HG03342 (cell line): ENCODE results near the gene SGF29.
"Not testable (repeated sequence)": the region's sequence is repeated elsewhere in the genome, so short reads cannot be mapped to it uniquely, and the experiment has no call there.

ENCODE experiments used
- ATAC-seq: cut with Tn5 transposase; IDR thresholded peaks from one replicate; pipeline ENCODE4 v1.9.1; 2021; ENCODE audit warnings: mild to moderate bottlenecking, moderate library complexity; ENCODE audit not compliant: unreplicated experiment

SGF29 gene

DNA sequence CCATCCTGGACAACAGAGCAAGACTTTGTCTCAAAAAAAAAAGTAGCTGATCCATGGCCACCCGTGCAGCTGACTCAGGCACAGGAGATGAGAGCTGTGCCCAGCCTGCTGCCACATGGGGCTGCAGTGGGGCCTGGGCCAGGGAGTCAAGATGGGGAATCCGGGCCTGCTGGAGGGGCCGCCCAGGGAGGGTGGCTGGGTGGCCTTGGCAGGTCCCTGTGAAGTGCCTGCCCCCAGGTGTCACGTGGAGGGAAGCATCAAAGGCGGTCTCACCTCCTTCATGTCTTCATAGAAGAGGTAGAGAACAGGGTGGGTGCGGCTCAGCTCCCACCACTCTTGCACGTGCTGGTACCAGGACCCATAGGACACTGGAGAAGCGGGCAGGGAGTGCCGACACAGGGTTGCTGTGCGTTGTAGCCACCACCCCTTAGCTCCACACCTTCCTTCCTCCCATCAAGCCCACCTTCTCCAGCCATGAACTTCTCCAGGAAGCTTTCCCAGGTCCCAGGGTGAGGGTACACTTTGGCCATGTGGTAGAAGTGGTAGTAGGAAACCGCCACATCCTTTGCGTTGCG lies 39.3 kb downstream of the SGF29 start:
- no peak for ATAC-seq

DNA sequence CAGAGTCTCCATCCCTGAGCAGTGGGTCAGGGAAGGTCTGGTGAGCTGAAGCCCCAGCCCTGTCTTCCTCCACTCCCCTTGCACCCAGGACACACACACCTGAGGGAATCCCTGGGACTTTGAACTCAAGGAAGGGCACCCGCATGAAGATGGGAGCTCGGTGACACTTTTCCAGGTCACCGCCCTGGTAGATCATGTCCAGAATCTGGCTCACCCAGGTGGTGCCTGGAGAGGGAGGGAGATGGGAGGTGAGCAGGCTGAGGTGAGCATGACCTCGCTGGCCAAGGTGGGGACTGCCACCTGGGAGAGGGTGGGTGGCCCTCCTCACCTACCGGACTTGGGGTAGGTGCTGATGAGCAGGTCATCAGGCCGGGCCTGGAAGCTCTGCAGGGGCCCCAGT lies 41.7 kb downstream of the SGF29 start:
- ATAC-seq = not testable (repeated sequence)

DNA sequence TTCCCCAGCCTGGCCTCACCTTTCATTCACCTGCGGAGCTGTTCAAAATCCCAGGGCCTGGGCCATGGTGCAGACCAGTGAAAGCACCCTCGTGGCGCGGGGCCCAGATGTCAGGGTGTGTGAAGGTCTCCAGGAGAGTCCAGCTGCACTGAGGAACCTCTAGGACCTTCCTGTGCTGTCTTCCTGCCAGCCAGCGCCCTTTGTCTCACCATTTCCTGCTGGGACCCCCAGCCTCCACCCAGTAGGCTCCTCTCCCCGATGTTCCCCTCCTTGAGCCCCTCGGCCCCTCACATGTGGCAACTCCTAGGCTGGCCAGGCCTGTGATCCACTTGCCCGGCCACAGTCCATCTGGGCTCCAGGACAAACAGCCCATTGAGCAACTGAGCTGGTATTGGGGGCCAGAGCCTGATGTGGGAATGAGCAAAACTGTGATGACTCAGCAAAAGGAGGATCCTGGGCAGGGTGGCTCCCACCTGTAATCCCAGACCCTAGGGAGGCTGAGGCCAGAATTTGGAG lies 42.5 kb downstream of the SGF29 start:
- no peak for ATAC-seq

DNA sequence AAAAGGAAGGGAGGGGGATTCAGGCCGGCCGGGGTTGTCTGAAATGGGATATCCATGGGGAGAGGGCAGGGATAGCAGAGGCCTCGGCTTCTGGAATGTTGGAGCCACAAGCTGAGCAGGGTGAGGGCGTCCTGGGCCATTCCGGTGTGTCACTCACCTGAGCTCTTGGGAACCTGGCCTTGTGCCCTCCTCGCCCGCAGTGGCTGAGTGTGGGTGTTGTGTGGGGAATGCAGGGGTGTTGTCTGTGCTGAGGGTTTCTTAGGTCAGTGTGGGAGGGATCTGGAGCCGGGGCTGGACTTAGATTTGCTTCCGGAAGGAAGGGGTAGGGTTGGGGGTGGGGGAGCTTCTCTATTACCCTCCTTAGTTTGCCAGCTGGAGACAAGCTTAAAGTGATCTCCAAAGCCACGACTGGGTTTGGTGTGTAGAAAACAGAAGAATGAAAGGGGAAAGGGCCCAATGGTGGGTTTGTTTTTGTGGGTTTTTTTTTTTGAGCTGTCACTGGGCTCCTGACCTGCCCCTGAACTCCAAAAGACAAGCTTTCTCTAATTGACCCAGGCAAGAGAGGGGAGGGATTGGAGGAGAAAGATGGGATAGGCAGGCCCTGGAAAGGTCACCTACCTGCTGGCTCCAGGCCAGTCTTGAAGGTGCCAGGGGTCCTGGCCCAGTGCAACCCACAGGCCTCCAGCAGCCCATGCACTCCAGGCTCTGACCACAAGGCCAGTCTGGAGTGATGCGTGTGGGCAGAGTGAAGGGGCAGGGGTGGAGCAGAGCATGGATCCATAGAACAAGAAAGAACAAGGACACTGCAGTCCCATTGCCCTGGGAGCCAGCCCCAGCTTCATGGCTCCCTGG lies 43.3 kb downstream of the SGF29 start, which contains the start of gene SULT1A2:
SULT1A2 (minus strand) TSS at position 211 of the 852 bp plus-strand sequence. CDS start 1,120 bp downstream, outside the sequence.
- ATAC-seq = no peak

DNA sequence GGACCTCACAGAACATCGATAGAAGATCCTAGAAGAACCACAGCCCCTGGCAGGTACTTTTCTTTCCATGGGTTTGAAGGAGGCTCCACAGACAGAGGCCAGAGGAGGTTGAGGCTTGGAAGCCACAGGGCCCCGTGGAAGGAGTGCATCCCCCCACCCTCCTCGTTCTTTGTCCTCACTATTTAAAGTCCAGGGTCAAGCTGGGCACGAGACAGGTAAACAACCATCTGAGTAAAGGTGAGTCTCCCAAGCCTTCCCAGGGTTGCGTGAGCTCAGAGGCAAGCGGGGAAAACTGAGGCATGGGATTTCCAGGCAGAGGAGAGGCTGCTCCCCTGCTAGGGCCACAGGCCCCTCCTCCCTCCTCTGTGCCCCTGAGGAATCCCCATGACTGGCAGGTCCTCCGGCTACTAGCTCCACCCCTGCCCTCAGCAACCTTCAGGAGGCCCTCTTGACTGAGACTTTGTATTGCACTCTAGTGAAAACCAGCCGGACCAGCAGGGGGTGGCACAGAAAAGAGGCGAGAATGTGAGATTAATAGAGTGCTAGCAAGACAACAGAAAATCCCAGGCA lies 44.1 kb downstream of the SGF29 start:
- no peak for ATAC-seq

DNA sequence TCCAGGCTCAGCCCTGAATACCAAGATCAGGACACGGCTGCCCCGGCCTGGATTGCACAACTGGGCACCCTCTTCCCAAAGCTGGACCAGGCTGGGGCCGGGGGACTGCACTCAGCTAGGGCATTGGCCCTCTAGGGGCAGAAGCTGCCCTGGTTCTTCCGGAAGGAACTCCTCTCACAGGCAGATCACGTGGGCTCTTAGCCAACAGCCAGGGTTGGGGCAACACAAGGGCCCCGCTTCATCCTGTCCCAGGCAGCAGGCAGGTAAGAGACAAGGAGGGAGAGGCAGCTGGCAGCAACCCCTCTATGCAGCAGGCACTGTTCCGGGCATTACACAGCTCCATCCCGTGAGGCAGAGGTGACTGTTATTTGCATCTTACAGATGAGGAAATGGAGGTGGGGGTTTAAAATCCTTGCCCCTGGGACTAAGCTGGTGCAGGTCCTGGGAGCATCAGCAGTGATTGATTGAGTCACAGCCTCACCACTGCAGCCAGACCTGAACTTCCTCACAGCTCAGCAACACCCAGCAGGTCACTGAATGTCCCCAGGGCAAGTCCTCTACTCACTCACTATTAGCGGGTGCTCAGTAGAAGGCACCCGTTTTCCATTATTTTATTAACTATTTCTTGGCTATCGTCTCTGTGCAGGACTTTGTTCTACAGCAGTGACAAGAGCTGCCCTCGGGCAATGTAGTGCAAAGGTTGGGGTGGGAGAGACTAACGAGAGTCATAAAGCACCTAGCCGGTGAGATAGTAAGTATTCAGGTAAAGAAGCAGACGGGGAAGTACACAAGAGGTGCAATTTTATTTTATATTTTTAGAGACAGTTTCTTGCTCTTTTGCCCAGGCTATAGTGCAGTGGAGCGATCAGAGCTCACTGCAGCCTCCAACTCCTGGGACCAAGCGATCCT lies 45.9 kb downstream of the SGF29 start:
- not testable (repeated sequence) for ATAC-seq

DNA sequence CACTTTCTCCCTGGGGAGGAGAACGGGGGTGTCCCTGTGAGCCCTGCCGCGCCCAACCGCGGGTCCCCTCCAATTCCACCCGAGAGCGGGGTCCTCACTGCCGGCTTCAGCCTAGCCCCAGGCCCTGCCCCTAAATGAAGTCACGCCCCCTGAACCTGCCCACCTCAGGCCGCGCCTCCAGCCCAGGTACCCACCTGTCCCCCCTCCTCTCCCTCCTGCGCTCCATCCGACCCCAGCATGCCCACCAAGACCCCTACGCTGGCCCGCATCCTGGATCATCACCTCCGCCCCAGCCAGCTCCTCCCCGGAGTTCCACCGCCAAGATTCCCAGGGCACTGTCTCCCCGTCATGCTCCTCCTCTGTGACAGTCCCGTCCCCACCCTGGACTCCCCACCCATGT lies 47.2 kb downstream of the SGF29 start:
- not testable (repeated sequence) for ATAC-seq

DNA sequence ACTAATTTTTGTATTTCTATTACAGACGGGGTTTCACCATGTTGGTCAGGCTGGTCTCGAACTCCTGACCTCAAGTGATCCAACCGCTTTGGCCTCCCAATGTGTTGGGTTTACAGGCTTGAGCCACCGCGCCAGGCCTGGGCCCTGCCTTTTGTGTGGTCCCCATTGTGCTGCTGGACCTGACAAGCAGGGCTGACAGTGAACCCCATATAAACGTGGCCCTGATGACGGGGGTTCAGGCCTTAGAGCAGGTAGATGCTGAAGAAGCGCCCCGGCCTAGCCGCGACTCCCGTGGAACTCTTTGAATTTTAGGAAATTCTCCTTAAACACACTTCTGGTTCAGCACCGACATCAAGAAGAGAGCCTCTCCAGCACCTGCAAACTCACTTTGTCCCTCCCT lies 47.9 kb downstream of the SGF29 start:
- not testable (repeated sequence) for ATAC-seq

DNA sequence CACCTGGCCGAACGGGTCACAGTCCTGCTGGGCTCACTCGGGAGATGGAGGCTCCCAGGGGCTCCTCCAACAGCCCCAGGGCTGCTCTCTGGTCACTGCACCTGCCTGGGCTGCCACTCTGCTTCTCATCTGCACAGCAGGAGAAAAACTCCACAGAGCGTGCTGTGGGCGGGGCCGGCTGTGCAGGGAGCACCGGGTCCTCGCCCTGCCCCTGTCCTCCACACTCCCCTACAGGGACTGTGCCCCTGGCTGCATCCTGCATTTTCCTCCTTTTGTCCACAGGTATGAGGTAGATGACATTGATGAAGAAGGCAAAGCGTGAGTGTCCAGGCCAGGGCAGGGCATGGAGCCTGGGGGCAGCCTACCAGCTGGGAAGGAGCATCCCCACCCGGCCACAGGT lies 48.3 kb downstream of the SGF29 start:
- not testable (repeated sequence) for ATAC-seq

DNA sequence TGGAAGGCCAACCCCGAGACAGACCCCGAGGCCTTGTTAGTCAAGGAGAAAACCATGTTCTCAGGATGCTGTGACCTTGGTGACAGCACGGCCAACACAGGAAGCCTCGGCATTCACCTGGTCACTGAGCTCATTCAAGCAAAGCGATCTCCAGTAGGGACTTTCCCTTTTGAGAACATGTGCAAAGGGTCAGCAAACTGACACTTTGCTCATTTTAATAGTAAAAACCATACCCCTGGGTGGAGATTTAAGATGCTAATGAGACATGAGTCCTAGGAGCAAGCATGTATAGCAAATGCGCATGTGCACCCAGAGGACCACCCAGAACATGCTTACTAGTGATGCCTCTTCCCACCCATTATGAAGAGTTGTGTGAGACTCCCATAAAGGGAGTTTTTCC lies 48.8 kb downstream of the SGF29 start:
- ATAC-seq = no peak

DNA sequence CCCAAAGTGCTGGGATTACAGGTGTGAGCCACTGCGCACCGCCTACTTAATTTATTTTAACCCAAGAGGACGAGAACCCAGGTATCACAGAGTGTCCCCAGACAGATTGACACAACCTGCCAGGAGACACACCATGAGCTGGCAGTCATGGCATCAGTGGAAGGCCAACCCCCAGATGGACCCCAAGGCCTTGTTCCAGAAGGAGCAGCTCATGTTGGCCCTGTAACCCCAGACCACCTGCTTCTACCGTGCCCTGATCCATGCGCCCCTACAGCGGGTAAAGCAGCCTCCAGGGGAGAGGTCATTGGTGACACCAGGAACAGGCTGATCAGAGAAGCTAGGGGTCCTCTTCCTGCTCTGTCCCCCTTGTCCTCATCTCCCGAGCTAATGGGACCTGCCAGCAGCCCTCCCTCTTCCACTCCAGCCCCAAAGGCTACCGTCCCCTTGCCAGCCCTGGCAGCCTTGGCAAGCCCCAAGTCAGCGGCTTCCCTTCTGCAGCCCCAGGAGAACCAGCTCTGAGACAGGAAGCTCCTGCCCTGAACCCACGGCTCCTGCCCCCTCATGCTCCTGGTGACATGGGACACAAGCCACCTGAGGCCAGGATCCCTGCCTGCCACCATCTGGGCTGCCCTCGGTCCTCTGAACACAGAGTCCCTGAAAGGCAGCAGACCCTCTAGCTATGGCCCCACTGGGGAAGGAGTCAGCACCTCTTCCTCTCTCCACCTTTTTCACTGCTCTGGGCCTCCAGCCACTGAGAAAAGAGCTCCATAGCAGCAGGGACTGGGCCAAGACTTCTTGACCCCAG lies 49.9 kb downstream of the SGF29 start:
- ATAC-seq = no peak

DNA sequence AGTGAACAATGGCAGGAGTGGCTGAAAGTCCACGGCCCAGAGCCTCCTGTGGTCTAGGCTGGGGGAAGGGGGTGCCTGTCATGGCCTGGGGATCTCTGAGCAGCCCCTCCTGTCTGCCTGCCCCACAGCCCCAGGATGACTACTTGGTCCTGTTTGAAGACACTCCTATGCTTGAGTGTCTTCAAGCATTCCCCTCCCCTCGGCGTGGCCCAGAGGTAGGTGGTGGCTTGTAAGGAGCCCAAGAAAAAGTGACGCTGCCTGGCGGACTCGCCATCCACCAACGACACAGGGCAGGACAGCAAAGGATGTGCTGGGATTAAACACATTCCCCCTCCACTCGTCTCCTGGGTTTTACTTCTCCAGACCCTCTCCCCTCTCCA lies 50.5 kb downstream of the SGF29 start:
- ATAC-seq = no peak

DNA sequence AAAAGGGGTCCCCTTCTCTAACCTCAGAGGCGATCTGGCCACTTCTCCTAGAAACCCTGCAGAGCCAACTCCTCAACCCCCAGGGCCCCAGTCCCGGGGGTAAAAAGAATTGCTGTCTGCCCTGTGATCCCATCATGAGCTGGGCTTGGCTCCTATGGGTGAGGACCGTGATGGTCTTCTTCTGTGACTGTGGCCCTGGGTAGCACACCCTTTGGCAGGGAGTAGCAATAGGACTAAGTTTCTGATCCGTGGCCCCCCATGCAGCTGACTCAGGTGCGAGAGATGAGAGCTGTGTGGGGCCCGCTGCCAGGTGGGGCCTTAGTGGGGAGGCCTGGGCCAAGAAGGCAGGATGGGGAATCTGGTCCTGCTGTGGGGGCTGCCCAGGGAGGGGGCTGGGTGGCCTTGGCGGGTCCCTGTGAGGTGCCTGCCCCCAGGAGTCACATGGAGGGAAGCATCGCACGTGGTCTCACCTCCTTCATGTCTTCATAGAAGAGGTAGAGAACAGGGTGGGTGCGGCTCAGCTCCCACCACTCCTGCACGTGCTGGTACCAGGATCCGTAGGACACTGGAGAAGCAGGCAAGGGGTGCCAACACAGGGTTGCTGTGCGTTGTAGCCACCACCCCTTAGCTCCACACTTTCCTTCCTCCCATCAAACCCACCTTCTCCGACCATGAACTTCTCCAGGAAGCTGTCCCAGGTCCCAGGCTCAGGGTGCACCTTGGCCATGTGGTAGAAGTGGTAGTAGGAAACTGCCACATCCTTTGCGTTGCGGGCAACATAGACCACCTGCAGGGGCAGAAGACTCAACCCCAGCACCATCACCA lies 52.8 kb downstream of the SGF29 start:
- no peak for ATAC-seq

DNA sequence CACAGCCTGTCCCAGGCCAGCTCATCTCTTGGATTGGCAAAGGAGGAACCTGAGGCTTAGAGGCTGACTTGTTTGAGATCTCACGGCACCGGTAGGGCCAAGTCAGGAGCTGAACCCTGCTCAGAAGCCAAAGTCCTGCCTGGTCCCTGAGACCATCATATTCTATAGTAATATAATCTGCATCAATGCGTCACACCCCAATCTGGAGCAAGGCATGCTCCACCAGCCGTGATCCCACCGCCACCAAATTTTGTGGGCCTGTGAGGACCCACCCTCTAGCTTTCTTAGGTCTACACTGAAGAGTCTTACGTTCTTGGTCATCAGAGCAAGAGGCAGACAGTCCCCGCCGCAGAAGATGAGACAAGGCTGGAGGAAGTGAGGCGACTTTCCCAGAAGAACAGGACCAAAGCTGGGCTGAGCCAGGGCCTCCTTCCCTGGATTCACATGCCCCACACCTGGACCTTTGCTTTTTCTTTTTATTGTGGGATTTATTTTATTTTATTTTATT lies 53.5 kb downstream of the SGF29 start:
- no peak for ATAC-seq

DNA sequence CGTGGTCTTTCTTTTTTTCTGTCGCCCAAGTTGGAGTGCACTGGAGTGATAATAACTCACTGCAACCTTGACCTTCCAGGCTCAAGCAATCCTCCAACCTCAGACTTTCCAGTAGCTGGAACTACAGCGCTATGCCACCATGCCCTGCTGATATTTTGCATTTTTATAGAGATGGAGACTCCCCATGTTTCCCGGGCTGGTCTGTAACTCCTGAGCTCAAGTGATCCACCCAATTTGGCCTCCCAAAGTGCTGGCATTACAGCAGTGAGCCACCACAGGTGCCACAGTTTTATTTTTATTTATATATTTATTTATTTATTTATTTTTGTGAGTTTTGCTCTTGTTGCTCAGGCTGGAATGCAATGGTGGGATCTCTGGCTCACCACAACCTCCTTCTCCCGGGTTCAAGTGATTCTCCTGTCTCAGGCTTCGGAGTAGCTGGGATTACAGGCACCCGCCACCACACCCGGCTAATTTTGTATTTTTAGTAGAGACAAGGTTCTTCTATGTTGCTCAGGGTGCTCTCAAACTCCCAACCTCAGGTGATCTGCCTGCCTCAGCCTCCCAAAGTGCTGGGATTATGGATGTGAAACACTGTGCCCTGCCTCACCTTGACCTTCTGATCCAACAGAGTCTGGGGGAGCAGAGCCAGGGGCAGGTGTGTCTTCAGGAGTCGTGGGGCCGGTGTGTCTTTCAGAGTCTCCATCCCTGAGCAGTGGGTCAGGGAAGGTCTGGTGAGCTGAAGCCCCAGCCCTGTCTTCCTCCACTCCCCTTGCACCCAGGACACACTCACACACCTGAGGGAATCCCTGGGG lies 54.2 kb downstream of the SGF29 start:
- ATAC-seq = not testable (repeated sequence)

DNA sequence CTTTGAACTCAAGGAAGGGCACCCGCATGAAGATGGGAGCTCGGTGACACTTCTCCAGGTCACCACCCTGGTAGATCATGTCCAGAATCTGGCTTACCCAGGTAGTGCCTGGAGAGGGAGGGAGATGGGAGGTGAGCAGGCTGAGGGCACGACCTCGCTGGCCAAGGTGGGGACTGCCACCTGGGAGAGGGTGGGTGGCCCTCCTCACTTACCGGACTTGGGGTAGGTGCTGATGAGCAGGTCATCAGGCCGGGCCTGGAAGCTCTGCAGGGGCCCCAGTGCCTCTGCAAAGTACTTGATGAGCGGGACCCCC lies 54.7 kb downstream of the SGF29 start:
- ATAC-seq = not testable (repeated sequence)

DNA sequence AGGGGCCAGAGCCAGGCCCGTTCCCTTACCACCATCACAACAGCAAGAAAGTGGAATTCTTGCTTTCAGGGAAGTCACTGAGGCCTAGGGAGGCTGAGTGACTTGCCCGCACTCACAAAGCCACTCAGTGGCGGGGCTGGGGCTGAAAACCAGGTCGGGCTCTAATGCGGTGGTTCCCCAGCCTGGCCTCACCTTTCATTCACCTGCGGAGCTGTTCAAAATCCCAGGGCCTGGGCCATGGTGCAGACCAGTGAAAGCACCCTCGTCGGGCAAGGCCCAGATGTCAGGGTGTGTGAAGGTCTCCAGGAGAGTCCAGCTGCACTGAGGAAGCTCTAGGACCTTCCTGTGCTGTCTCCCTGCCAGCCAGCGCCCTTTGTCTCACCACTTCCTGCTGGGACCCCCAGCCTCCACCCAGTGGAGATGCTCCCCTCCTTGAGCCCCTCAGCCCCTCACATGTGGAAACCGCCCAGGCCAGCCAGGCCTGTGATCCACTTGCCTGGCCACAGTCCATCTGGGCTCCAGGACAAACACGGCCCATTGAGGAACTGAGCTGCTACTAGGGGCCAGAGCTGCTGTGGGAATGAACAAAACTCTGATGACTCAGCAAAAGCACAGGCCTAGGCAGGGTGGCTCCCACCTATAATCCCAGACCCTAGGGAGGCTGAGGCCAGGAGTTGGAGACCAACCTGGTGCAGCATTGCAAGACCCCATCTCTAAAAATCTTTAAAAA lies 55.3 kb downstream of the SGF29 start:
- not testable (repeated sequence) for ATAC-seq
